Left lung (tissue), 10 donors: ENCODE results near the gene CDH4. TPM values are rescaled to one million over a fixed set of nuclear protein-coding genes. Genes with fewer than 3 reads are reported as not detected.

Experiments
- ATAC-seq: fragments of 200-7000 bp; cut with Tn5 transposase; one replicate; pipeline ENCODE4 v1.9.1; 2020; ENCODE audit warnings: moderate library complexity
- DNase-seq, 4 donors: peaks; one replicate each; pipeline ENCODE4 v3.0.0-alpha.2; 2013 to 2020
- H3K27ac ChIP-seq, 2 donors: fragments of 200-600 bp; sonication (generic) in 1 of 2; one replicate each; pipeline versions ENCODE4 v1.5.0 to v1.8.0; 2020 to 2021
- H3K27me3 ChIP-seq, 2 donors: fragments of 200-600 bp; sonication (generic) in 1 of 2; one replicate each; pipeline versions ENCODE4 v1.5.0 to v1.8.0; 2020 to 2021
- H3K36me3 ChIP-seq, 2 donors: fragments of 200-600 bp; sonication (generic) in 1 of 2; one replicate each; pipeline versions ENCODE4 v1.5.0 to v1.8.0; 2020 to 2021
- H3K4me1 ChIP-seq, 2 donors: fragments of 200-600 bp; one replicate each; pipeline ENCODE4 v1.8.0; 2021
- H3K4me3 ChIP-seq, 2 donors: fragments of 200-600 bp; sonication (generic) in 1 of 2; one replicate each; pipeline versions ENCODE4 v1.5.0 to v1.8.0; 2020 to 2021; ENCODE audit warnings: mild to moderate bottlenecking in 1 of 2
- H3K9me3 ChIP-seq, 2 donors: fragments of 200-600 bp; sonication (generic) in 1 of 2; one replicate each; pipeline versions ENCODE4 v1.5.0 to v1.8.0; 2020 to 2021
- CTCF ChIP-seq, 2 donors: fragments of 200-600 bp; sonication (generic) in 1 of 2; IDR thresholded peaks; one replicate each; pipeline versions ENCODE4 v1.5.0 to v1.8.0; 2021; ENCODE audit warnings: antibody characterized with exemption in 2 of 2
- intact Hi-C, 2 donors: fragments of 100-400 bp; cut with DNase I; formaldehyde crosslinking; loops; one replicate each; pipeline versions ENCODE4 v1.11.2 to v1.14.2; 2022
- polyA plus RNA-seq, 6 donors: library from polyadenylated mRNA; unstranded; fragments of 120-200 nt; gene quantifications; one replicate each; pipeline ENCODE4 v1.2.1, GENCODE V29; 2013; ENCODE audit not compliant: insufficient read length in 6 of 6
- total RNA-seq, 2 donors: library from RNA; stranded (reverse); fragmentation: NEBNext Ultra II Directional; extraction: Animal tissue kit (Norgen Biotek cat#: 25700); gene quantifications; one replicate each; pipeline ENCODE4 v1.2.1, GENCODE V29; 2021
- donor health status: DM: no; HTN: yes; CAD: no.
- donor health status: DM: no; HTN: no; CAD: no.

The CDH4 gene
- total and polyA plus RNA-seq, 8 donors = 0.24 to 10.8 (median 5.1) TPM

DNA sequence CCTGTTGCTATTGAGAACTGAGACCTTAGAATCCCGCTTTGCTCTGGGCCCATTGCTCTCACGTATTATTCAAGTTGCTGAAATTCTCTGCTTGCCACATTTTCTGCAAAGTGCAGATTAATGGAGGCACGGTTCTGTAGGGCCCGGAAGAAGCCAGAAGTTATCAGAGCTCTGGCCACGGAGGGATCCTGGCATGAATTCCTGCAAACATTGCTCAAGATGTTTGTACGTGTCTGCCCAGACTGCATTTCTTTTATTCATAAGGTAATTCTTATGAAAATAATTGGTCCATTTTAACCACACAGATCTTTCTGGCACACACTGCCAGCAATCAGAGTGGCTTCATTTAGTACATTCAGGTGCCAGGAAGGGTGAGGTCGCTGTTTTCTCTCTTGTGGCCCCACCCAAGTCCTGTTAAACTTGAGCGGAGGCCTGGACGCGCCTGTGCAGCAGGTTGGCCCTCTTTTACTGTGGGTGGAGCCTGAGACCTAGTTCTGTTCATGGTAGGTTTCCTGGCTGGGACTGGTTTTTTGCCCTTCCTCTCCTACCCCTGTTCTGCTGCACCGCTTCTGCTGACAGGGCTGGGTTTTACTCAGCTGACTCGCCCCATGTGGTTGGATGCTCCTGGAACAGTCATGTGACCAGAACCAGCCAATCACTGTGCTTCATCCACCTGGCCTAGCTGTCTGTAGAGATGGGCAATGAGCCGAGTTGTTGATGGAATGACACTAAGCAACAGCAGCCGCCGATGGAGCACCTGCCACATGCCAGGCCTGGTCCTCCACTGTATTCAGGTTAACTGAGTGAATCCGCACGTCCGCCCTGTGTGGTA, 230.2 kb downstream of the CDH4 start:
- no peak overlapping the region for H3K4me3 ChIP-seq
- H3K9me3 ChIP-seq = peaks cover 0 to 26% of the 10 kb centered on the region in 2 donors
- H3K27ac ChIP-seq = no peak overlapping the region
- no peak for DNase-seq
- peaks cover 0 to 23% of the 10 kb centered on the region in 2 donors for H3K27me3 ChIP-seq
- TF ChIP-seq CTCF (IDR thresholded peaks at IDR 0.05) = no peak
- H3K4me1 ChIP-seq = no peaks in the 10 kb centered on the region
- intact Hi-C loops = no loop called here
- no peaks in the 10 kb centered on the region for H3K36me3 ChIP-seq
- no peak for ATAC-seq

DNA sequence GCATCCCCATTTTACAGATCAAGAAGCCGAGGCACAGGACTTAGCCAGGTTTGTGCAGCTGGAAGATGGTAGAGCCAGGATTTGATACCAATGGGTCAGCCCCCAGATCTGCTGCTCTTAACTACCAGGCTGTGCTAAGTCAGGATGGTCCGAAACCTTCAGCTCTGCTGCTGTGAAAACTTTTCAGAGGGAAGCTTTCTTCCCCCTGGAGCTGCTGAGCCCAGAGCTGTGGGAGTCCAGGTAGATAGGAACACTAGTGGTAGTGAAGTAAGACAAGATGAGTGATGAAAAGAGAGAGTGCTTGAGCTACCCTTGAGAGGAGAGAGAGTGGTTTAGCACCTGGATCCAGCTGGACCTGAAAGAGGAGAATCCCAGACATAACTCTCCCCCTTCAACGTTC, 230.8 kb downstream of the CDH4 start:
- peaks cover 0 to 26% of the 10 kb centered on the region in 2 donors for H3K9me3 ChIP-seq
- no peaks in the 10 kb centered on the region for H3K4me1 ChIP-seq
- intact Hi-C loops = no loop called here
- no peak for TF ChIP-seq CTCF (IDR thresholded peaks at IDR 0.05)
- ATAC-seq (no peak), DNase-seq (no peak)
- H3K4me3 ChIP-seq = no peak overlapping the region
- H3K36me3 ChIP-seq = no peaks in the 10 kb centered on the region
- H3K27ac ChIP-seq = no peak overlapping the region
- peaks cover 0 to 25% of the 10 kb centered on the region in 2 donors for H3K27me3 ChIP-seq

- Histone ChIP-seq H3K27ac (no peak overlapping the region), H3K9me3 (peaks cover 0 to 25% of the 10 kb centered on the region in 2 donors), H3K4me3 (no peak overlapping the region), H3K4me1 (no peaks in the 10 kb centered on the region), H3K36me3 (no peaks in the 10 kb centered on the region), H3K27me3 (peaks cover 0 to 29% of the 10 kb centered on the region in 2 donors)
- ATAC-seq (no peak), DNase-seq (no peak)
- no peak for TF ChIP-seq CTCF (IDR thresholded peaks at IDR 0.05)
- intact Hi-C loops = no loop called here
Observed at GRCh38 chr20:61483336-61484067, 231.4 kb downstream of the CDH4 start.

- H3K27ac ChIP-seq = no peak overlapping the region
- no peak for ATAC-seq
- TF ChIP-seq CTCF (IDR thresholded peaks at IDR 0.05) = no peak
- H3K36me3 ChIP-seq = no peaks in the 10 kb centered on the region
- H3K27me3 ChIP-seq = peaks cover 0 to 32% of the 10 kb centered on the region in 2 donors
- peaks cover 0 to 12% of the 10 kb centered on the region in 2 donors for H3K9me3 ChIP-seq
- H3K4me3 ChIP-seq = no peak overlapping the region
- intact Hi-C loops = no loop called here
- no peak for DNase-seq
- H3K4me1 ChIP-seq = no peaks in the 10 kb centered on the region
Observed at GRCh38 chr20:61486198-61486597, 234.1 kb downstream of the CDH4 start.

DNA sequence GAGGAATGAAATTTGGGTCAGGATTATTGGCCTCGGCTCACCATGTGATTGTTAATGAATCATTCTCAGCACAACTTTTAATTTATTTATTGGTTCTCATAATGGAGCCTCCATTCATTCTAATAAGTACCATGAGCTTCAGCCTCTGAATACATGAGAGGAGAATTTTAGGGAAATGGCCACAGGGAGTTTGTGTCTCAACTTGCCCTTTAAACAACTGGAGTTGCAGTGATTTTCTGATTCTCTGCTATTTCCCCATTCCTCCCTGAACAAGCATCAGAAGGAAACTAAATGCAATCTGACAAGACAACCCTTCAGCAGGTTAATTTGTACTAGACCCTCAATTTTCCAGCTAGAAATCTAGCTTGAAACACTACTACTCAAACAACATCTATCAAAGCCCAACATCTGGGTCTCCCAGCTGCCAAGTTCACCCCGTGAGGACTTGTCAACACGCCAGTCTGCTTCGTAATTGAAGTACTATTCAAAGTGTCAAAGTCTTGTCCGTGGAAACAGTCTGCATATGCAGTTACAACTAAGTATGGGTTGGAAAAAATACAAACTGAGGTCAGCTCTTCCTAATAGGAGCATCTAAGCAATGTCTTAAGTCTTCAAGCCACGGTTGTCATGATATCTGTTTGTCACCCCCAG, 235.4 kb downstream of the CDH4 start:
- Histone ChIP-seq H3K4me1 (no peaks in the 10 kb centered on the region), H3K9me3 (peaks cover 0 to 10% of the 10 kb centered on the region in 2 donors), H3K27ac (no peak overlapping the region), H3K36me3 (no peaks in the 10 kb centered on the region), H3K27me3 (peaks cover 0 to 32% of the 10 kb centered on the region in 2 donors), H3K4me3 (no peak overlapping the region)
- no peak for TF ChIP-seq CTCF (IDR thresholded peaks at IDR 0.05)
- no peak for DNase-seq
- no peak for ATAC-seq
- intact Hi-C loops = no loop called here
